GM10847 (cell line): ENCODE data around the gene TMEM126B.

Experiments
- POLR2A ChIP-seq: IDR thresholded peaks from 2 replicates; pipeline ENCODE4 v1.6.1; 2011; ENCODE audit not compliant: insufficient read length; ENCODE audit errors: extremely low read depth

TMEM126B gene

DNA sequence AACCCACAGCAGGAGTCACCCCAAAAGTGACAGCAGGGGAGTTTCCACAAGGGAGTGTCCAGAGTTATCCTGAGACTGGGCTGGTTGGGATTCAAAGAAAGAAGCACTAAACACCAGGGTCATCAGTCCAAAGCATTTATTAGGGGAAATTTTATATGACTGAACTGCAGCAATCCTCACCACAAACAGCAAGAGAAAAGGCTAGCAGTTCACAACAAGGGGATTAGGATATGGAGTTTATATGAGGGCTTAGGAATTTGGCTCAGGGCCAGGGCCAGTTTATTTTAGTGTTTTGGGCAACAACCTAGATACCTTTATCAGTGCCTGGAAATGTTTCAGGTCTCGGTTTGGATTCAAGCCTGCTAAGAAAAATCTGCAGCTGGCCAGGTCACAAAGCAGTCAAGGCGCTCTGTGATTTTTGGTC is 14.8 kb downstream of the TMEM126B start:
- TF ChIP-seq POLR2A, result no peak

DNA sequence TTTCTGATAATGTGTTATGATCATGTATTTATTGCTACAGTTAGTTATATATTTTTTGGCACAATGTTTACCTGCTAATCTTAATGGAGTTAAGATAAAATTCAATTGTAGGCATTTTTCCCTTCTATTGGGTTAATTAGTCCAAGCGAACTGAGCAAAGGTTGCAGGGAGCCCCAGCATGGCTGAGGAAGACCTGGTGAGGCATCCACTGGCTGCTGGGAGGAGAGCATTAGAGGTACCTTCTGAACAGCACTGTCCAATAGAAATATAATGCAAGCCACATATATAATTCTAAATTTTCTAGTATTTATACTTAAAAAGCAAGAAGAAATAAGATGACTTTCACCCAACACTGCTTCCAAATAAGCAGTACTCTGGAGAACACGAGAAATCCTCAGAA is 18.7 kb downstream of the TMEM126B start:
- TF ChIP-seq POLR2A, result no peak

DNA sequence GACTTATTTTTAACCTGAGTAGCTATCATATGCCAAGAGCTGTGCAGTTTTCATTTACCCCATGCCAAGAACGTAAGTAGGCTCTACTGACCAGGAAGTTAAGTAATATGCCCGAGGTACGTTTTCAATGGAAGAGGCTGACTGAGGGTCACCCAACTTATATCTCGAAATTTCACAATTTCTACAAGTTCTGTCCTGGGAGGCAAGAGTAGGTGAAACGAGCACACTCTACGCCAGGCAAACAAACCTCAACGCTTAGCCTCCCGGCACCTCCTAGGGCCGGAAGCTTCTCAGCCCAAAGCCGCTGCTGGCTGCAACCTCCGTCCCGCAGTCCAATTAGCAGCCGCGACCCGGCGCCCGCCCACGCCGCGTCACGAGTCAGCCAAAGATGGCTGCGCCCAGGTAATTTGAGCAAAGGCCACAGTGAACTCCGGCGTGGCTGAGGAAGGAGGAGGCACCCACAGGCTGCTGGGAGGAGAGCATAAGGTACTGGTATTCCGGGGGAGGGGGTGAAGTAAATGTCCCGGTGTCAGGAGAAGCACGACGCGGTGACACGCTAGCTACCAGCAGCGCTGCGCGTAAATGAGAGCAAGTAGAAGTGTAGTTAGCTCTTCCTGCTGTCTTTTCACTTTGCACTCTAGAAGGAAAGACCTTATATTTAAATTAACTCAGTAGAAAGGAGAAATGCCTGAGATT is 19.4 kb downstream of the TMEM126B start, which contains the start of gene TMEM126A:
TSS of gene TMEM126A (plus strand) at position 364 of the 696 bp plus-strand sequence. CDS start 2,289 bp downstream, outside the sequence.
- TF ChIP-seq POLR2A, result peak; percentile 91

DNA sequence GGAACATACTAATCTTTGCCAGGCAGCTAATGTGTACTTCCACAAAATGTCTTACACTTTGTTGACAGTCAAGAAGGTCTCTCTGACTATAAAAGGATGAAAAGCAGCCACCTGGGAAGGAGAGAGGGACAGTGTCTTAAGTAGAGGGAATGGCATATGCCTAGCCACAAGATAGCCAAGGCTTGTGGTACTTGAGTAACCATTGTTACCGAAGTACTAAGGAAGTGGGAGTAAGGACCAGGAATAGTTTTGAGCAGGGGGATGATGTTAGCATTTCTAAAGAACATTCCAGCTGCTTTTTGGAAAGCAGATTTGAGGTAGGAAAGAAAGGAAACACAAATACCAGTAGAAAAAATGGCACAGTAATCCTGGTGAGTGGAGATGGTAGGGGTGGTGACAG is 22.7 kb downstream of the TMEM126B start:
- TF ChIP-seq POLR2A, result no peak

DNA sequence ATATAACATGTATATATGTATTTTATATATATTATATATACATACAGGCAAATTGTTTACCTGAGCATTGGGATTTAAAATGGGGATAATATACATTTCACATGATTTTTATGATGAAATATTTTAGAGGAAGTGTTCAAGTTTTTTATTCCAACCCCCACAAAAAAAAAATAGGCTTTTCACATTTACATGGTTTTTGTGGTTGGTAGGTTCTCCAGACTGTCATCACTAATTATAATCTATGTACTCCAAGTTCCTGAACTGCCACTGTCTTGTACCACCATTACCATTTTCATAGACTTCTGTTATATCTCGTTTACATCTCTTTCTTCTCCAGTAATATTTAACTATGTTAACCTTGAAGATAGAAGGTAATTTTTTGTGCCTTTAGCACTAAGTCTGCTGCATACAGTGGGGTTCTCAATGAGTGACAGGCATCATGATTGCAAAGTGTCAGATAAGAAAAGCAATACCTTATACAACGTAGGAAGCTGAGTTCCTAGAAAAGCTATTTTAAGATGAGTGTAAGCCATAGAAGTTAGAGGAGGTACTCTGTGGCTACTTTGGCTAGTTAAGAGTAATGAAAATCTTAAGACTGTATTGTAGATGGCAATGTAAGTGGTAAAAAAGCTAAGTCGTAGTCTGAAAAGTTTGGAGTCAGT is 24.5 kb downstream of the TMEM126B start:
- no peak for TF ChIP-seq POLR2A

DNA sequence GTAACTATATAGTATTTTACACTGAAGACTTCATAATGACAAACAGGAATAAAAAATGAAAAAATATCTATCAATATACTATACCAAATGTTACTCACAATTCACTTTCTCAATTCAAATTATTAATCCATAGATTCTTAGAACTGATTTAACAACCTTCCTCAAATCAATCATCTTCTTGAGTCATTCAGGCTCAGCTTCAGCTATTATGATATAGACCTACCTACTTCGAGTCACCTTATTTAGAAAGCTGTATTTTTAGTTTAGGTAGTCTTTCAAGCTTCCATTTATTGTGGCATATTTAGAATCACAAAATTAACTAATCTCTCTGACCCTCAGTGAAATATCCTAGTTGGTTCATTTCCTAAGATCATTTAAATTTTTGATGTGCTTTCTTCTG is 28.4 kb downstream of the TMEM126B start:
- TF ChIP-seq POLR2A, result no peak

DNA sequence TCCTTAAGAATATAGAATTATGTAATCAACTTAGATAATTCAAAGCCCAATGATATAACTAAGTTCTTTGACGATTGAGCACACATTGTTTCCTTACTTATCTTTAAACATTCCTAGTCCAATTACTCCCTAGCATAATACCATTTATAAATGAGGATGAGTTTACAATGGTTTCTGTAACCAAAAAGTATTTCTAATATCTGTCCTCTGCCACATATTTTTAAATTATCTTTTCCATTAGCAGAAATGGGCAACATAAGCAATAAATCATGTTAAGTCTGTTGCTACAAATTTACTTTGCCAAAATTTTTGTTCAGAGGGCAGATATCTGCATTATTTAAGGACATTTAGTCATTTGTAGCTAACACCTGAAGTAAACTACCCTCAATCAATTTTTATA is 29.8 kb downstream of the TMEM126B start:
- TF ChIP-seq POLR2A, result no peak

DNA sequence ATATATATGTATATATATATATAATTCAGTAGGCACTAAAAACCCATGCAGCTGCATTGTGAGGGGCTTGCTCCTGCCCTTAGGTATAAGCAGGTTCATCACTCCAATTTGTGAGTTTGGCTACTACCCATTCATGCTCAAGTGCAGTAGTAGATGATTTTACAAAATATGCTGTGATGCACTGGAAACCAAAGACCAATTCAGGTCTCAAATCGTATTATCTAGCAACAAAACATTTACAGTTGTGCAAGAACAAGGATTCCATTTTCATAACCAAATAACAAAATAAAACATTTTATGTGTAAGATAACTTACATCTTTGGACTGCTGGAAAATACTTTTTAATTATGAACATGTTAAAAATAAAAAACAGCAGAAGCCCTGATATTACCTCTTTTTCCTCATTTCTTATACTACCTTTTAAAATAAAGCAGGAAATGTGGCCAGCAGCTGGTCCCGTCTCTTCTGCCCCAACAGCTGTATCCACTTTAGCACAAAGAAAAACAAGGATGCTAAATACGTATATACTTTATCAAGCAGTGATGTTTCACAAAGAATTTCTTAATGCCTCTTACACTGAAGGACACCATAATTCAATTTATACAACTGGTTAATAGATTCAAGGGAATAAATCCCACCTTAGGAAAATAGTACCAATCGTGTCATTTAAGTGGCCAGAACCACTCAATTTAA is 33.7 kb downstream of the TMEM126B start:
- no peak for TF ChIP-seq POLR2A

DNA sequence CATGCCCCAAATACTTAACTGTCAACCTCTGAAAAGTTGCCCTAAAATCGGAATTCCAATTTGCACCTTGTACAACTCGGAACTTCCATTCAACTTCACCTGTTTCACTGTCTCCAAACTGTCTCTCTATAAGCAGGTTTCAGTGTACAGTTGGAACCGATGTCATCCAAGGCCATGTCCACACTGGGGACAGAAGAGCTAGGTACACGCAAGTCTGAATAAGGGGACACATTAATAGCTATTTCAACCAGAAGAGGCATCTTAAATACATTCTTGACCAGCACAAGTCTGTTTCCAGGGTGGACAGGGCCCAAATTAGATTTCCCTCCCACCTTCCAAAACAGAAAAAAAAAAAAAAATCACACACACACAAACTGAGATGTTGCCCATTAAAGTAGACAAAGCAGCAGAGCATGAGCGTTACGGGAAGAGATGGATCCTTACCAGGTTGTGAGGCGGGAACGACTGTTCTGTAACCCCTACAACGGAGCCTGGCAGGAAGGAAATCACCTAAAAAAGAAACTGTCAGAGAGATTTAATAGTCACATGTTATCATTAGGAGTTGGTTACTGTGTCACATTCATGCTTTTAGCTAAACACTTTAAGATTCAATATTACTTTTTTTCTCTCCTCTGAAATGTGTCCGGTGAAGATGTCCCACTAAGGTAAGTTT is 34.8 kb downstream of the TMEM126B start:
- TF ChIP-seq POLR2A, result no peak

DNA sequence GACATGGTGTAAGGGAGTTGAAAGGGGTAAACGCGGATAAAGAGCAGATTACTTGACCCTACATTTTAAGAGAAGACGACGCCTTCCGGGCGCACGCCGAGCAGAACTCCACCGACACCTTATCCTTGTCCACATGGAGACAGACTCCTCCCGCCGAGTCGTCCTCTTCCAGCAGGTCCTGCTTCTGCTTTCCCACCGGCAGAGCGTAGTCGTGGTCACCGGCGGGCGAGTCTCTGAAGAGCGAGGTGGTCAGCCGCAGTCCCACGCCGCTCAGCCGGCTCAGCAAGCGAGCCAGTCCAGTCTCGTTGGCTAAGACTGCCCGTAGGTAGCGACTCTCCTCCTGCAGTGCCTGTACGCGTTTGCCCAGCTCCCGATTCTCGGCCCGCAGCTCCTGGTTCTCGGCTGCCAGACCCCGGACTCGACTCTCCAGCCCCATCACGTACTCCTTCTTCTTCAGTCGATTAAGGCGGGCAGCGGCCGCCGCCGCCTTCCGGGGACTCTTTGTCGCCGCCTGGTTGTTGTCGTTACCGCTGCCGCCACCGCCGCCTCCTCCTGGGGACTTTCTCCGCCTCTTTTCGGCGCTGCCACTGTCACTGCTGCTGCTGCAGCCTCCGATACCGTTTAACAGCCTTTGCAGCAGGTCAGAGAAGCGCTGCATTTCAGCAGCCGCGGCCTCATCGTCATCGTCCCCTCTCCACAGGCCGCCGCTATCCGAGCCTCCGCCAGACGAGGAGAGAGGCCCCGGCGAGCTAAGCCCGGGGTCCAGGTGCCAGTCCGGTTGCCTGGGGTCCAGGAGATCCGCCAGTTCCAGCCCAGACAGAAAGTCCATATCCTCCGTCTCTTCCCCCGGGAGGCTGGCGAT is 35.6 kb downstream of the TMEM126B start:
- TF ChIP-seq POLR2A, result peak; percentile 33

DNA sequence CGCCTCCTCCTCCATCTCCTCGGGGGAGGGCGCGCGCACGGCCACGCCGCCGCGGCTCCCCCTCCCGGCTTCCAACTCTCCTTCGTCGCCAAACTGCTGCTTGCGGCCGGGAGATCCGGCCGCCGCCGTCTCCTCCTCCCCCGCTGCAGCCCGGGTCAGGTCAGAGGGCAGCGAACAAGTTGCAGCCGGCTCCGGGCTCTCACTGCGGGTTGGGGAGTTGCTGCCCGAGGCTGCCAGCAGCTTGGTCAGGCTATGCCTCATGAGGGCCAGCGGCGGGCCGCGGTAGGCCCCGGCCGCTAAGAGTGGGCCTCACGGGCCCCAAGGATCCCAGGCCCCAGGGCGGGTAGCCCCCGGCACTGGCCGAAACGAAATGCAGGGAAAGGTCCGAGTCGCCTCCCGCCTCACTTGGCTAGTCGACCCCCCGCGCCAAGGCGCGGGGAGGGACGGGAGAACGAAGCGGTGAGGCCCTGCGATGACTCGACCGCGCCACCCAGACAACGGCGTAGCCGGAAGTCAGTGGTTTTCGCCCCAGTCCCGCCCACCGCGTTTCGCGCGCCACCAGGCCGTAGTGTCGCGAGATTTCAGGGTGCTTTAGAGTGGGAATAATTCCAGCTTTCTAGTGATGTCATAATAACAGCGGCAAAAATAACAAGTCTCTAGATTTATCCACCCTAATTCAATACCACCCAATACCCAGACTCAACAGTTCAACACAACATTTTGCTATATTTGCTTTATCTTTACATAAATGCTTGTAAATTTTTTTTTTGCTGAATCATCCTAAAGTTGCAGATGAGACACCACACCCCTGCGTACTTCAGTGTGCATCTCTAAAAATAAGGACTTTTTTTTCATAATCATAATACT is 36.5 kb downstream of the TMEM126B start, which contains the start of gene CREBZF:
TSS of gene CREBZF (minus strand) at position 515 of the 867 bp plus-strand sequence. CDS start at position 261, 254 bp downstream.
- peak; percentile 90 for TF ChIP-seq POLR2A

DNA sequence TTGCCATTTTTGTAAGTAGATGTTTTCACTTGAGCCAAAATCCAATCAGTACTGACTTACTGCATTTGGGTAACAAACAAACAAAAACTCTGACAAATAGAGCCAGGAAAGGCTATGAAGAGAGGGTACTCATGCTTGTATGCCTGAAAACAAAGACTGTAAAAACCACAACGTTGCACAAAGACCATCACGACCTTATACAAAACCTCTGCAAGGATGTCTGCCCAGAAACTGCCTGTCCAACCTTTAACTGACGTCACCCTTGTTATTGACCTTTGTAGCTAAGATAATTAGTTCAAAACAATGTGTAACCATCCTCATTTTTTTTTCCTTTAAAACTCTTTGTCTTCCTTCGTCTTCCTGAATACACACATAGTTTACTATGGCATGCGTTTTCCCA is 37.3 kb downstream of the TMEM126B start:
- no peak for TF ChIP-seq POLR2A

DNA sequence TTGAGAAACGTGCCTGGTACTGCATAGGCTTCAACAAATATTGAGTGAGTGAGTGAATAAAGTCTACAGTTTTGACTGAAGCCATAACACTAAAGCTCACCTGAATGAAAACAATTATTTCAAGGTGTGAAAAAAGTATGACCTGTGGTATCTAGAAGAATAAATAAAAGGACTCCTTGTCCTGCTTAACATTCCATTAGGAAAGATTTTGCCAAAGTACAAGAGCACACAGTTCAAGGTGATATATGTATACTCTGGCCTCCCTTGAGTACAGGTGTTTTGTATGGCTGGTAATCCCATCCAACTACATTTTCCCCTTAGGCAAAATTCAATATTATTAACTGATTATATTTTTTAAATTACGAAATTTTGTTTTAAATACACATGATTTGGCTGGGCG is 38.3 kb downstream of the TMEM126B start:
- TF ChIP-seq POLR2A, result no peak
